ENCODE data around the gene OVCA2. TPM values are rescaled to one million over a fixed set of nuclear protein-coding genes. Genes with fewer than 3 reads are reported as not detected.

The OVCA2 gene
- total RNA-seq, 1 experiment from 2014 or later, result 42.5 TPM

DNA sequence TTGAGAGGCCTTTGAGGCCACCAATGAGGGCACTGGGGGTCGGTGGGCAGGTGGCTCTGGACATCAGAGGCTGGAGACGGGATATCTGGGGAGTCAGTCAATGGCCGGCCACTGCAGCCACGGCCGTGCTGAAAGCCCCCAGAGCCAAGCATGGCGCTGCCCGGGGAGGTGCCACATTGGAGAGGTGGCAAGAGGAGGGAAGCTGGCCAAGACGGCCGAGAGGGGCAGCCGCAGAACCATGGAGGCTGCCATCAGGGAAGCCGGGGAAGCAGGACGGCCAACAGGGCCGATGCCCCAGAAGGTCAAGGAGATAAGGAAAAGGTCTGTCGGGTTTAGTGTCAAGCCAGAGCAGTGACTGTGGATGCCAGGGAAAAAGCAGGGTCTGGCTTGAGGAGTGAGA is 26.5 kb upstream of the OVCA2 start:
- ATAC-seq, result no peak
- H3K27me3 ChIP-seq (ENCODE audit: control insufficient read depth, insufficient read depth, low read length), result no peaks in the 10 kb centered on the region
- no peak for TF ChIP-seq POLR2AphosphoS5 (IDR thresholded peaks at IDR 0.05; ENCODE audit: low read depth, low read length)
- TF ChIP-seq SIN3A (IDR thresholded peaks at IDR 0.05; ENCODE audit: borderline replicate concordance, insufficient read depth, low read depth, low read length), result no peak
- no peak for TF ChIP-seq CTCF (IDR thresholded peaks at IDR 0.05)
- TF ChIP-seq TCF7L2 (IDR thresholded peaks at IDR 0.05; ENCODE audit: low read depth, low read length), result no peak
- TF ChIP-seq, protein P1, sequence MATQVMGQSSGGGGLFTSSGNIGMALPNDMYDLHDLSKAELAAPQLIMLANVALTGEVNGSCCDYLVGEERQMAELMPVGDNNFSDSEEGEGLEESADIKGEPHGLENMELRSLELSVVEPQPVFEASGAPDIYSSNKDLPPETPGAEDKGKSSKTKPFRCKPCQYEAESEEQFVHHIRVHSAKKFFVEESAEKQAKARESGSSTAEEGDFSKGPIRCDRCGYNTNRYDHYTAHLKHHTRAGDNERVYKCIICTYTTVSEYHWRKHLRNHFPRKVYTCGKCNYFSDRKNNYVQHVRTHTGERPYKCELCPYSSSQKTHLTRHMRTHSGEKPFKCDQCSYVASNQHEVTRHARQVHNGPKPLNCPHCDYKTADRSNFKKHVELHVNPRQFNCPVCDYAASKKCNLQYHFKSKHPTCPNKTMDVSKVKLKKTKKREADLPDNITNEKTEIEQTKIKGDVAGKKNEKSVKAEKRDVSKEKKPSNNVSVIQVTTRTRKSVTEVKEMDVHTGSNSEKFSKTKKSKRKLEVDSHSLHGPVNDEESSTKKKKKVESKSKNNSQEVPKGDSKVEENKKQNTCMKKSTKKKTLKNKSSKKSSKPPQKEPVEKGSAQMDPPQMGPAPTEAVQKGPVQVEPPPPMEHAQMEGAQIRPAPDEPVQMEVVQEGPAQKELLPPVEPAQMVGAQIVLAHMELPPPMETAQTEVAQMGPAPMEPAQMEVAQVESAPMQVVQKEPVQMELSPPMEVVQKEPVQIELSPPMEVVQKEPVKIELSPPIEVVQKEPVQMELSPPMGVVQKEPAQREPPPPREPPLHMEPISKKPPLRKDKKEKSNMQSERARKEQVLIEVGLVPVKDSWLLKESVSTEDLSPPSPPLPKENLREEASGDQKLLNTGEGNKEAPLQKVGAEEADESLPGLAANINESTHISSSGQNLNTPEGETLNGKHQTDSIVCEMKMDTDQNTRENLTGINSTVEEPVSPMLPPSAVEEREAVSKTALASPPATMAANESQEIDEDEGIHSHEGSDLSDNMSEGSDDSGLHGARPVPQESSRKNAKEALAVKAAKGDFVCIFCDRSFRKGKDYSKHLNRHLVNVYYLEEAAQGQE (IDR thresholded peaks at IDR 0.05; ENCODE audit: insufficient read depth in 1 of 2, low read depth in 2 of 2, low read length in 1 of 2), result no peak

GRCh38 chr17:2016494-2016893 is 25.3 kb upstream of the OVCA2 start:
- BruUV-seq (replicated peaks), result no TSS peak
- intact Hi-C loops (cut with micrococcal nuclease; ENCODE audit: unreplicated experiment), result no loop called here
- Histone ChIP-seq H3K27ac (ENCODE audit: low read length) (no peak overlapping the region), H3K4me1 (ENCODE audit: control insufficient read depth, insufficient read depth, low read length) (no peaks in the 10 kb centered on the region), H3K36me3 (ENCODE audit: control insufficient read depth, insufficient read depth, low read length) (no peaks in the 10 kb centered on the region), H3K27me3 (ENCODE audit: control insufficient read depth, insufficient read depth, low read length) (no peaks in the 10 kb centered on the region), H3K9me3 (ENCODE audit: control insufficient read depth, insufficient read depth, low read depth, low read length) (no peaks in the 10 kb centered on the region), H3K4me3 (ENCODE audit: low read depth in 2 of 2, low read length in 2 of 2) (no peak overlapping the region)
- CTCF ChIA-PET, result no interaction called here
- no peak for ATAC-seq
- TF ChIP-seq CTCF (IDR thresholded peaks at IDR 0.05) (no peak), POLR2AphosphoS5 (IDR thresholded peaks at IDR 0.05; ENCODE audit: low read depth, low read length) (no peak), TCF7L2 (IDR thresholded peaks at IDR 0.05; ENCODE audit: low read depth, low read length) (no peak)
- POLR2A ChIA-PET, result no interaction called here
- no peak for DNase-seq (ENCODE audit: low read depth, low spot score)
- in situ Hi-C loops (cut with HindIII; ENCODE audit: low pct_unique_long_range_greater_than_20kb, low sequenced_read_pairs), result no loop called here

More for the DNA sequence above, 26.5 kb upstream of the OVCA2 start:
- H3K27ac ChIP-seq (ENCODE audit: low read length), result no peak overlapping the region
- intact Hi-C loops (cut with micrococcal nuclease; ENCODE audit: unreplicated experiment), result no loop called here
- in situ Hi-C loops (cut with HindIII; ENCODE audit: low pct_unique_long_range_greater_than_20kb, low sequenced_read_pairs), result no loop called here
- no peak for DNase-seq (ENCODE audit: low read depth, low spot score)
- H3K36me3 ChIP-seq (ENCODE audit: control insufficient read depth, insufficient read depth, low read length), result no peaks in the 10 kb centered on the region
- no peaks in the 10 kb centered on the region for H3K9me3 ChIP-seq (ENCODE audit: control insufficient read depth, insufficient read depth, low read depth, low read length)
- POLR2A ChIA-PET, result interaction anchor here (0.9 kb wide), 1 partner anchor 107 kb away, joined by 3 read pairs; no protein-coding TSS in a partner anchor
- CTCF ChIA-PET, result interaction anchor here (0.5 kb wide), 1 partner anchor 149 kb away, joined by 3 read pairs; no protein-coding TSS in a partner anchor
- H3K4me1 ChIP-seq (ENCODE audit: control insufficient read depth, insufficient read depth, low read length), result no peaks in the 10 kb centered on the region
- no TSS peak for BruUV-seq (replicated peaks)
- H3K4me3 ChIP-seq (ENCODE audit: low read depth in 2 of 2, low read length in 2 of 2), result no peak overlapping the region
